GM23338 (cell line): ENCODE measurements around the gene COX10. TPM values are rescaled to one million over a fixed set of nuclear protein-coding genes. Genes with fewer than 3 reads are reported as not detected.

Experiments
- ATAC-seq: fragments of 200-7000 bp; cut with Tn5 transposase; 3 replicates; pipeline ENCODE4 v1.9.1; 2020
- DNase-seq: peaks from one replicate; pipeline ENCODE4 v3.0.0-alpha.2; 2015; ENCODE audit warnings: low spot score
- H2AFZ ChIP-seq: fragments of 200-600 bp; sonication (generic); 2 replicates; pipeline ENCODE4 v1.8.0; 2016; ENCODE audit warnings: antibody characterized with exemption, mild to moderate bottlenecking, moderate library complexity
- H3F3A ChIP-seq: fragments of 200-600 bp; sonication (generic); replicated peaks from 2 replicates; pipeline ENCODE4 v1.8.0; 2017; ENCODE audit warnings: antibody characterized with exemption, mixed run types, low read depth
- H3K27ac ChIP-seq: fragments of 200-600 bp; sonication (generic); 2 replicates; pipeline ENCODE4 v1.6.1; 2016; ENCODE audit warnings: low read depth
- H3K27me3 ChIP-seq: fragments of 200-600 bp; sonication (generic); 2 replicates; pipeline ENCODE4 v1.8.0; 2016; ENCODE audit warnings: mild to moderate bottlenecking, mixed run types, moderate library complexity; ENCODE audit not compliant: insufficient read depth
- H3K36me3 ChIP-seq: fragments of 200-600 bp; sonication (generic); 2 replicates; pipeline ENCODE4 v1.8.0; 2016; ENCODE audit warnings: mild to moderate bottlenecking; ENCODE audit not compliant: insufficient read depth
- H3K4me1 ChIP-seq: fragments of 200-600 bp; sonication (generic); 2 replicates; pipeline ENCODE4 v1.8.0; 2016; ENCODE audit warnings: mild to moderate bottlenecking, moderate library complexity; ENCODE audit not compliant: insufficient read depth
- H3K4me2 ChIP-seq: fragments of 200-600 bp; sonication (generic); 2 replicates; pipeline ENCODE4 v1.7.1; 2017; ENCODE audit warnings: mixed run types
- H3K4me3 ChIP-seq: fragments of 200-600 bp; sonication (generic); 2 replicates; pipeline ENCODE4 v1.6.1; 2016; ENCODE audit warnings: mixed run types
- H3K79me2 ChIP-seq: fragments of 200-600 bp; sonication (generic); replicated peaks from 2 replicates; pipeline ENCODE4 v1.8.0; 2017; ENCODE audit warnings: mild to moderate bottlenecking; ENCODE audit not compliant: insufficient read depth
- H3K9me2 ChIP-seq: fragments of 200-600 bp; sonication (generic); 2 replicates; pipeline ENCODE4 v1.8.0; 2017; ENCODE audit not compliant: insufficient read depth
- H4K20me1 ChIP-seq: fragments of 200-600 bp; sonication (generic); replicated peaks from 2 replicates; pipeline ENCODE4 v1.8.0; 2017; ENCODE audit warnings: mild to moderate bottlenecking; ENCODE audit not compliant: insufficient read depth
- H3K27ac Mint-ChIP-seq: 2 replicates; pipeline ENCODE4 v1.8.0; 2020; ENCODE audit warnings: inconsistent platforms, mild to moderate bottlenecking, moderate library complexity, mixed read lengths
- H3K27me3 Mint-ChIP-seq: 3 replicates; pipeline ENCODE4 v1.8.0; 2022; ENCODE audit warnings: low read depth, mild to moderate bottlenecking, moderate library complexity, mixed read lengths, inconsistent platforms; ENCODE audit not compliant: insufficient read depth, poor library complexity
- H3K36me3 Mint-ChIP-seq: 3 replicates; pipeline ENCODE4 v1.8.0; 2021; ENCODE audit warnings: low read depth, mild to moderate bottlenecking, inconsistent platforms, moderate library complexity, mixed read lengths
- H3K4me1 Mint-ChIP-seq: 3 replicates; pipeline ENCODE4 v1.8.0; 2020; ENCODE audit warnings: mild to moderate bottlenecking, inconsistent platforms, mixed read lengths
- H3K4me3 Mint-ChIP-seq: 3 replicates; pipeline ENCODE4 v1.8.0; 2021; ENCODE audit warnings: moderate library complexity, mild to moderate bottlenecking, inconsistent platforms, mixed read lengths
- H3K9me3 Mint-ChIP-seq: 3 replicates; pipeline ENCODE4 v1.8.0; 2020; ENCODE audit warnings: moderate library complexity, mild to moderate bottlenecking, inconsistent platforms, mixed read lengths
- EZH2phosphoT487 ChIP-seq: fragments of 200-600 bp; sonication (generic); IDR thresholded peaks from one replicate; pipeline ENCODE4 v1.8.1; 2018; ENCODE audit warnings: antibody characterized with exemption; ENCODE audit not compliant: unreplicated experiment
- NANOG ChIP-seq: IDR thresholded peaks from 2 replicates; pipeline ENCODE4 v1.6.1; 2016; ENCODE audit warnings: antibody characterized with exemption, borderline replicate concordance
- REST ChIP-seq: IDR thresholded peaks from one replicate; pipeline ENCODE4 v1.6.1; 2018; ENCODE audit warnings: antibody characterized with exemption; ENCODE audit not compliant: unreplicated experiment
- ZNF462 ChIP-seq: fragments of 250-450 bp; sonication (Bioruptor Pico); IDR thresholded peaks from 2 replicates; pipeline ENCODE4 v1.5.0; 2020; ENCODE audit warnings: mild to moderate bottlenecking, moderate library complexity
- polyA plus RNA-seq: library from polyadenylated mRNA; unstranded; fragments of >200 nt; fragmentation: Nextera tagmentation; extraction: Ambion mirVana; gene quantifications from 2 replicates; pipeline ENCODE4 v1.2.1, GENCODE V29; 2016
- total RNA-seq: library from RNA; depleted of rRNA; stranded (reverse); fragments of >200 nt; shearing (Covaris generic); gene quantifications from 2 replicates; pipeline ENCODE4 v1.2.3, GENCODE V29; 2014

Gene COX10
- total and polyA plus RNA-seq, 2 experiments from 2014 or later = 25.7 to 46.6 TPM

- Histone ChIP-seq H3K79me2 (no peaks in the 10 kb centered on the region), H3K4me3 (no peak overlapping the region), H3F3A (no peaks in the 10 kb centered on the region), H3K9me2 (no peaks in the 10 kb centered on the region), H3K27ac (peak overlapping the region; percentile 56), H3K36me3 (no peaks in the 10 kb centered on the region), H2AFZ (no peak overlapping the region), H3K27me3 (no peaks in the 10 kb centered on the region), H3K4me2 (0 out of 2 replicates have a peak overlapping the region, but pooled peaks have one; percentile 10), H3K4me1 (0 out of 2 replicates have a peak, but pooled peaks cover 10% of the 10 kb centered on the region), H4K20me1 (no peaks in the 10 kb centered on the region)
- Mint-ChIP-seq H3K27me3 (no peaks in the 10 kb centered on the region), H3K36me3 (peaks cover 3% of the 10 kb centered on the region; the same call in 1 of the 3 replicates), H3K9me3 (no peaks in the 10 kb centered on the region), H3K4me1 (peaks cover 21% of the 10 kb centered on the region), H3K4me3 (no peak overlapping the region), H3K27ac (peak overlapping the region; percentile 77)
- ATAC-seq (no peak), DNase-seq (peak; percentile 24)
- TF ChIP-seq REST = no peak
- no peak for TF ChIP-seq NANOG
- TF ChIP-seq ZNF462 = no peak
- TF ChIP-seq EZH2phosphoT487 = no peak
Observed at GRCh38 chr17:14201021-14201987, 132.0 kb downstream of the COX10 start.
